B cell (primary cell): ENCODE data around the gene SPIRE1. TPM values are rescaled to one million over a fixed set of nuclear protein-coding genes. Genes with fewer than 3 reads are reported as not detected.

Experiments used
- ATAC-seq: fragments of 200-7000 bp; cut with Tn5 transposase; one replicate; pipeline ENCODE4 v1.10.0; 2021; ENCODE audit warnings: low read depth, mild to moderate bottlenecking, moderate number of reproducible peaks, moderate library complexity
- CTCF ChIA-PET: fragments of 350-600 bp; sonication (Branson Sonifier 250); formaldehyde crosslinking; loops from one replicate; lab custom pipeline; 2021; ENCODE audit warnings: antibody characterized with exemption, inconsistent platforms; lab: Charles Lee
- POLR2A ChIA-PET: fragments of 350-600 bp; sonication (Branson Sonifier 250); formaldehyde crosslinking; loops from one replicate; lab custom pipeline; 2021; ENCODE audit warnings: antibody characterized with exemption; lab: Charles Lee
- DNase-seq: peaks from one replicate; pipeline ENCODE4 v3.0.0; 2013
- H2AFZ ChIP-seq: 2 replicates; pipeline ENCODE4 v1.6.1; 2012; ENCODE audit warnings: mild to moderate bottlenecking, low read depth, low read length; ENCODE audit not compliant: insufficient read depth, poor library complexity, severe bottlenecking
- H3K27ac ChIP-seq, 2 donors: 1 replicate in 1 of 2; 2 replicates in 1 of 2; pipeline ENCODE4 v1.5.1; 2012 to 2013; ENCODE audit warnings: low read length in 2 of 2, mild to moderate bottlenecking in 2 of 2, moderate library complexity in 1 of 2
- H3K27me3 ChIP-seq, 4 experiments: fragments of 200-600 bp in 1 of 4; sonication (generic) in 1 of 4; replicated peaks in 1 of 4; 1 replicate in 2 of 4; 2 replicates in 2 of 4; pipeline versions ENCODE4 v1.6.1 to v1.7.0; 2013 to 2016; ENCODE audit warnings: low read length in 3 of 4, mild to moderate bottlenecking in 2 of 4, mixed read lengths in 1 of 4, moderate library complexity in 1 of 4; ENCODE audit not compliant: insufficient read depth in 4 of 4, control insufficient read depth in 3 of 4; ENCODE audit errors: control extremely low read depth in 1 of 4
- H3K36me3 ChIP-seq, 2 experiments: replicated peaks in 1 of 2; 1 replicate in 1 of 2; 2 replicates in 1 of 2; pipeline versions ENCODE4 v1.6.1 to v1.7.1; 2013; ENCODE audit warnings: low read length in 1 of 2; ENCODE audit not compliant: insufficient read depth in 2 of 2, control insufficient read depth in 1 of 2; ENCODE audit errors: control extremely low read depth in 1 of 2, extremely low read depth in 1 of 2
- H3K4me1 ChIP-seq, 2 donors: fragments of 200-600 bp in 1 of 2; sonication (generic) in 1 of 2; 1 replicate in 1 of 2; 2 replicates in 1 of 2; pipeline versions ENCODE4 v1.5.1 to v1.6.1; 2013 to 2017; ENCODE audit warnings: low read length in 2 of 2; ENCODE audit not compliant: control insufficient read depth in 2 of 2, insufficient read depth in 2 of 2
- H3K4me2 ChIP-seq: replicated peaks from 2 replicates; pipeline ENCODE3; 2012; ENCODE audit warnings: mild to moderate bottlenecking, low read depth, low read length; ENCODE audit not compliant: poor library complexity, severe bottlenecking
- H3K4me3 ChIP-seq, 5 experiments: fragments of 200-600 bp in 1 of 5; sonication (generic) in 1 of 5; 1 replicate in 3 of 5; 2 replicates in 2 of 5; pipeline versions ENCODE4 v1.5.1 to v1.7.0; 2011 to 2016; ENCODE audit warnings: low read length in 4 of 5, mild to moderate bottlenecking in 4 of 5, low read depth in 2 of 5, control low read depth in 1 of 5, moderate library complexity in 1 of 5; ENCODE audit not compliant: insufficient read depth in 1 of 5; ENCODE audit errors: control extremely low read depth in 1 of 5, extremely low read depth in 1 of 5
- H3K79me2 ChIP-seq: fragments of 200-600 bp; sonication (generic); one replicate; pipeline ENCODE4 v1.6.0; 2016; ENCODE audit warnings: low read length; ENCODE audit not compliant: control insufficient read depth, insufficient read depth
- H3K9ac ChIP-seq: fragments of 200-600 bp; sonication (generic); 2 replicates; pipeline ENCODE4 v1.6.1; 2017; ENCODE audit warnings: mild to moderate bottlenecking, low read length, moderate library complexity
- H3K9me3 ChIP-seq, 3 donors: one replicate each; pipeline versions ENCODE4 v1.6.1 to v1.7.1; 2013; ENCODE audit warnings: low read length in 2 of 3; ENCODE audit not compliant: control insufficient read depth in 2 of 3, insufficient read depth in 1 of 3; ENCODE audit errors: control extremely low read depth in 1 of 3
- H4K20me1 ChIP-seq: 2 replicates; pipeline ENCODE4 v1.6.0; 2012; ENCODE audit warnings: mild to moderate bottlenecking, low read length; ENCODE audit not compliant: insufficient read depth, control insufficient read depth, poor library complexity, severe bottlenecking
- H3K27ac Mint-ChIP-seq: one replicate; pipeline ENCODE4 v1.8.0; 2021; ENCODE audit warnings: mixed read lengths
- H3K27me3 Mint-ChIP-seq: one replicate; pipeline ENCODE4 v1.8.0; 2021; ENCODE audit warnings: mixed read lengths
- H3K4me1 Mint-ChIP-seq: one replicate; pipeline ENCODE4 v1.8.0; 2021; ENCODE audit warnings: mixed read lengths
- H3K4me3 Mint-ChIP-seq: one replicate; pipeline ENCODE4 v1.8.0; 2021; ENCODE audit warnings: mixed read lengths
- H3K9me3 Mint-ChIP-seq: one replicate; pipeline ENCODE4 v1.8.0; 2022; ENCODE audit warnings: mixed read lengths; ENCODE audit not compliant: insufficient read depth
- EZH2 ChIP-seq: IDR thresholded peaks from 2 replicates; pipeline ENCODE4 v1.6.1; 2012; ENCODE audit warnings: borderline replicate concordance, low read depth, mild to moderate bottlenecking, moderate library complexity, low read length; ENCODE audit not compliant: insufficient read depth, poor library complexity, severe bottlenecking
- WGBS: methylation state at CpG from one replicate; pipeline ENCODE4 v1.1.5; 2013; ENCODE audit warnings: missing lambda C conversion rate; ENCODE audit not compliant: insufficient coverage; 5-methylcytosine and 5-hydroxymethylcytosine counted together
- intact Hi-C: fragments of 100-400 bp; cut with micrococcal nuclease; formaldehyde crosslinking; loops from one replicate; pipeline ENCODE4 v1.10.0; 2022
- polyA plus RNA-seq: library from polyadenylated mRNA; depleted of rRNA; stranded (reverse); fragments of >200 nt; gene quantifications from 2 replicates; pipeline ENCODE4 v1.2.3, GENCODE V29; 2012
- total RNA-seq, 2 donors: library from RNA; stranded (reverse); fragments of 120-200 nt in 1 of 2; gene quantifications; 1 replicate in 1 of 2; 2 replicates in 1 of 2; pipeline versions ENCODE4 v1.2.3 to v1.2.4, GENCODE V29; 2013 to 2022
- TF ChIP-seq, protein P1 (sequence below): fragments of 200-600 bp; IDR thresholded peaks from one replicate; pipeline ENCODE4 v1.8.0; 2022; ENCODE audit warnings: antibody characterized with exemption, mild to moderate bottlenecking

Gene SPIRE1
- total and polyA plus RNA-seq, 2 donors (not counting 1 experiment from before 2014, with no cell fraction given), result 0.22 to 4.0 TPM

- TF ChIP-seq EZH2, result no peak
- TF ChIP-seq, protein P1, sequence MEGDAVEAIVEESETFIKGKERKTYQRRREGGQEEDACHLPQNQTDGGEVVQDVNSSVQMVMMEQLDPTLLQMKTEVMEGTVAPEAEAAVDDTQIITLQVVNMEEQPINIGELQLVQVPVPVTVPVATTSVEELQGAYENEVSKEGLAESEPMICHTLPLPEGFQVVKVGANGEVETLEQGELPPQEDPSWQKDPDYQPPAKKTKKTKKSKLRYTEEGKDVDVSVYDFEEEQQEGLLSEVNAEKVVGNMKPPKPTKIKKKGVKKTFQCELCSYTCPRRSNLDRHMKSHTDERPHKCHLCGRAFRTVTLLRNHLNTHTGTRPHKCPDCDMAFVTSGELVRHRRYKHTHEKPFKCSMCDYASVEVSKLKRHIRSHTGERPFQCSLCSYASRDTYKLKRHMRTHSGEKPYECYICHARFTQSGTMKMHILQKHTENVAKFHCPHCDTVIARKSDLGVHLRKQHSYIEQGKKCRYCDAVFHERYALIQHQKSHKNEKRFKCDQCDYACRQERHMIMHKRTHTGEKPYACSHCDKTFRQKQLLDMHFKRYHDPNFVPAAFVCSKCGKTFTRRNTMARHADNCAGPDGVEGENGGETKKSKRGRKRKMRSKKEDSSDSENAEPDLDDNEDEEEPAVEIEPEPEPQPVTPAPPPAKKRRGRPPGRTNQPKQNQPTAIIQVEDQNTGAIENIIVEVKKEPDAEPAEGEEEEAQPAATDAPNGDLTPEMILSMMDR, result no peak
- H3K4me1 ChIP-seq, result no peaks in the 10 kb centered on the region
- WGBS, result 91% methylated on average over 6 of the region's 9 CpGs
- no peaks in the 10 kb centered on the region for H3K36me3 ChIP-seq
- Mint-ChIP-seq H3K27ac (no peak overlapping the region), H3K9me3 (no peaks in the 10 kb centered on the region), H3K4me1 (no peaks in the 10 kb centered on the region), H3K27me3 (peaks cover 4% of the 10 kb centered on the region), H3K4me3 (no peak overlapping the region)
- ATAC-seq, result no peak
- H3K4me3 ChIP-seq, result no peak overlapping the region
- no peak overlapping the region for H2AFZ ChIP-seq
- H4K20me1 ChIP-seq, result no peaks in the 10 kb centered on the region
- no peak for DNase-seq
- H3K9me3 ChIP-seq, result no peaks in the 10 kb centered on the region
- POLR2A ChIA-PET, result no interaction called here
- intact Hi-C loops, result no loop called here
- H3K27ac ChIP-seq, result no peak overlapping the region
- no peak overlapping the region for H3K9ac ChIP-seq
- CTCF ChIA-PET, result no interaction called here
- H3K79me2 ChIP-seq, result no peaks in the 10 kb centered on the region
- H3K27me3 ChIP-seq, result no peaks in the 10 kb centered on the region
- no peak overlapping the region for H3K4me2 ChIP-seq
Measured at GRCh38 chr18:12491611-12492435, 166.1 kb downstream of the SPIRE1 start.

DNA sequence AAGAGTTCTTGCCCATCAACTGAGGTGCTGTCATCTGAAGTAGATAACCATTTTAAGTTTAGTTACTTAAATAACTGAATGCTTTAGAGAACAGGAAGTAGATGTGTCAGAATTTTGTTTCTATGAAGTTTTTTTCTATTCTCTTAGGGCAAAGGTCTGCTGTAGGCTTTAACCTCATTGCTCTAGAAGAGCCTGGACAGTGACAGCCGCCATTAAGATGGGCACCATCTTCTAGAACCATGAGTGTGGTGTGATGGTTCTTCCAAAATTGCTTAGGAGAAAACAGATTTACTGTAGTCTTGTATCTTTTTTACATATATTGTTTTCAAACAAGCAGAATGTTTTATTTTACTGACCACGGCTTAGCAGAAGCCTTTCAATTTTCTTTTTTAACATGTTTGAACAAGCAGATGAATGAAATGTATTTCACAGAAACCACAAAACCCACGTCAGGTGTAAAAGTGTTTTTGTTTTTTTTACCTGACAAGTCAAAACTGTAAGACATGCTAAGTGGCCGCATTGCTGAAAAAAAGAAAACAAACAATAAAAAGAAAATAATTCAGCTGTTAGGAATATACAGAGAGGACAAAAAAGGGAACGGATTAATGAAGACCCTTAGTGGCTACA lies 172.3 kb downstream of the SPIRE1 start:
- CTCF ChIA-PET, result no interaction called here
- H3K27ac Mint-ChIP-seq, result no peak overlapping the region

More for the DNA sequence above, 172.3 kb downstream of the SPIRE1 start:
- Histone ChIP-seq H3K4me1 (no peaks in the 10 kb centered on the region), H3K79me2 (no peaks in the 10 kb centered on the region), H4K20me1 (no peaks in the 10 kb centered on the region), H3K9me3 (no peaks in the 10 kb centered on the region), H3K4me2 (no peak overlapping the region), H2AFZ (no peak overlapping the region), H3K4me3 (no peak overlapping the region), H3K36me3 (no peaks in the 10 kb centered on the region), H3K27ac (no peak overlapping the region), H3K9ac (no peak overlapping the region), H3K27me3 (no peaks in the 10 kb centered on the region)
- intact Hi-C loops, result no loop called here
- TF ChIP-seq EZH2, result no peak
- TF ChIP-seq, protein P1, result no peak
- DNase-seq, result no peak
- no peak overlapping the region for H3K4me3 Mint-ChIP-seq
- no CpG with 5 or more reads among the region's 5 CpGs for WGBS
- POLR2A ChIA-PET, result no interaction called here
- no peak for ATAC-seq
- peaks cover 4% of the 10 kb centered on the region for H3K27me3 Mint-ChIP-seq
- H3K4me1 Mint-ChIP-seq, result no peaks in the 10 kb centered on the region
- no peaks in the 10 kb centered on the region for H3K9me3 Mint-ChIP-seq
